Measurements from ENCODE around the gene SPATS2.

Gene SPATS2

GRCh38 chr12:49534731-49535278 is 167.5 kb downstream of the SPATS2 start:
- TF ChIP-seq EZH2 (IDR thresholded peaks at IDR 0.05) (no peak), FOXP2 (optimal IDR thresholded peaks at IDR 0.05; ENCODE audit: control extremely low read depth, extremely low read length, insufficient read depth) (no peak), POLR2AphosphoS5 (IDR thresholded peaks at IDR 0.05; ENCODE audit: borderline replicate concordance, low read depth, low read length) (no peak)
- DNase-seq (ENCODE audit: low read depth, low spot score): no peak
- Histone ChIP-seq H3K4me3 (no peak overlapping the region), H3K27ac (no peak overlapping the region), H3K9ac (ENCODE audit: insufficient read length) (no peak overlapping the region), H3K9me3 (ENCODE audit: low read depth, low read length) (no peaks in the 10 kb centered on the region), H3K36me3 (ENCODE audit: insufficient read depth, low read length) (no peaks in the 10 kb centered on the region)

- no peaks in the 10 kb centered on the region for H3K36me3 ChIP-seq (ENCODE audit: insufficient read depth, low read length)
- H3K27ac ChIP-seq: no peak overlapping the region
- H3K4me3 ChIP-seq: no peak overlapping the region
- H3K9me3 ChIP-seq (ENCODE audit: low read depth, low read length): no peaks in the 10 kb centered on the region
- TF ChIP-seq FOXP2 (optimal IDR thresholded peaks at IDR 0.05; ENCODE audit: control extremely low read depth, extremely low read length, insufficient read depth) (no peak), POLR2AphosphoS5 (IDR thresholded peaks at IDR 0.05; ENCODE audit: borderline replicate concordance, low read depth, low read length) (no peak), EZH2 (IDR thresholded peaks at IDR 0.05) (no peak)
- no peak overlapping the region for H3K9ac ChIP-seq (ENCODE audit: insufficient read length)
- DNase-seq (ENCODE audit: low read depth, low spot score): no peak
Observed at GRCh38 chr12:49535921-49536525, 168.8 kb downstream of the SPATS2 start.

DNA sequence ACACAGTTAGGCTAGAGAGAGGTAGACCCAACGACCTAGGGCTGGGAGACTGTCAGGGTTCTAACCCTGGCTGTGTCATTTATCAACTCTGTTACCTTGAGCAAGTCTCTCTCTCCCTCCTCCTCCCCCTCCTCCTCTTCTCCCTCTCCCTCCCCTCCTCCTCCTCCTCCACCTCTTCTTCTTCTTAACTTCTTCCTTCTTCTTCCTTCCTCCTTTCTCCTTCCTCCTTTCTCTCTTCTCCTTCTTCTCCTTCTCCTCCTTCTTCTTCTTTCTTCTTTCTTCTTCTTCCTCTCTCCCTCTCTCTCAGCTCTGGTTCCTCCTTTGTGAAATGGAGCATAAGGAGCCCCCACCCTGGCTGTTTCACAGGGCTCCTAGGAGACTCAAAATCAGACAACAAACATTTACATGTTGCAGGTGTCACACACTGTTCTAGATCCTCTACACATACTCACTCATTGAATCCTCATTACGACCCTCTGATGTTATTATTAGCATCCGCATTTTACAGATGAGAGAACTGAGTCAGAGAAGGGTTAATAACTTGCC is 169.3 kb downstream of the SPATS2 start:
- H3K9ac ChIP-seq (ENCODE audit: insufficient read length): no peak overlapping the region
- no peak overlapping the region for H3K27ac ChIP-seq
- H3K36me3 ChIP-seq (ENCODE audit: insufficient read depth, low read length): no peaks in the 10 kb centered on the region
- TF ChIP-seq FOXP2 (optimal IDR thresholded peaks at IDR 0.05; ENCODE audit: control extremely low read depth, extremely low read length, insufficient read depth): no peak
- TF ChIP-seq POLR2AphosphoS5 (IDR thresholded peaks at IDR 0.05; ENCODE audit: borderline replicate concordance, low read depth, low read length): no peak
- no peak for TF ChIP-seq EZH2 (IDR thresholded peaks at IDR 0.05)
- no peak for DNase-seq (ENCODE audit: low read depth, low spot score)
- H3K9me3 ChIP-seq (ENCODE audit: low read depth, low read length): no peaks in the 10 kb centered on the region
- H3K4me3 ChIP-seq: no peak overlapping the region

DNA sequence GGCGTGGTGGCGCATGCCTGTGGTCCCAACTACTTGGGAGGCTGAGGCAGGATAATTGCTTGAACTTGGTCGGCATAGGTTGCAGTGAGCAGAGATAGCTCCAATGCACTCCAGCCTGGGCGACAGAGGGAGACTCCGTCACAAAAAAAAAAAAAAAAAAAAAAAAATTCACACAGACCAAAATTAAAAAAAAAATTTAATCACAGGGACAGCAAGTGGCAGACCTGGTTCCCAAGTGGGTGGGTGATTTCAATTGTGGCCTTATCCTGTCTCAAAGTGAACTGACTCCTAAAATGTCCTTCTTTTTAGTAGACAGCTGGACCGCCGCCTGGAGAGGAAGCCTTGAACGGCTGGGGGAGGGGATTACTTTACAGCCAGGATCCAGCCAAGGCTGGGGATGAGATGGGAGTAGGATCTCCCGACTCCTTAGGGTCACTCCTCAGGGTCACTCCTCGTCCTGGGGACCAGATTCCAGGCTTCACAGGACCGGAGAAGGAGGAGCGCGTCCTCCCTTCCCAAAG is 170.0 kb downstream of the SPATS2 start:
- Histone ChIP-seq H3K9me3 (ENCODE audit: low read depth, low read length) (no peaks in the 10 kb centered on the region), H3K36me3 (ENCODE audit: insufficient read depth, low read length) (no peaks in the 10 kb centered on the region), H3K27ac (no peak overlapping the region), H3K9ac (ENCODE audit: insufficient read length) (no peak overlapping the region), H3K4me3 (peak overlapping the region; percentile 92)
- no peak for DNase-seq (ENCODE audit: low read depth, low spot score)
- no peak for TF ChIP-seq POLR2AphosphoS5 (IDR thresholded peaks at IDR 0.05; ENCODE audit: borderline replicate concordance, low read depth, low read length)
- no peak for TF ChIP-seq FOXP2 (optimal IDR thresholded peaks at IDR 0.05; ENCODE audit: control extremely low read depth, extremely low read length, insufficient read depth)
- no peak for TF ChIP-seq EZH2 (IDR thresholded peaks at IDR 0.05)

DNA sequence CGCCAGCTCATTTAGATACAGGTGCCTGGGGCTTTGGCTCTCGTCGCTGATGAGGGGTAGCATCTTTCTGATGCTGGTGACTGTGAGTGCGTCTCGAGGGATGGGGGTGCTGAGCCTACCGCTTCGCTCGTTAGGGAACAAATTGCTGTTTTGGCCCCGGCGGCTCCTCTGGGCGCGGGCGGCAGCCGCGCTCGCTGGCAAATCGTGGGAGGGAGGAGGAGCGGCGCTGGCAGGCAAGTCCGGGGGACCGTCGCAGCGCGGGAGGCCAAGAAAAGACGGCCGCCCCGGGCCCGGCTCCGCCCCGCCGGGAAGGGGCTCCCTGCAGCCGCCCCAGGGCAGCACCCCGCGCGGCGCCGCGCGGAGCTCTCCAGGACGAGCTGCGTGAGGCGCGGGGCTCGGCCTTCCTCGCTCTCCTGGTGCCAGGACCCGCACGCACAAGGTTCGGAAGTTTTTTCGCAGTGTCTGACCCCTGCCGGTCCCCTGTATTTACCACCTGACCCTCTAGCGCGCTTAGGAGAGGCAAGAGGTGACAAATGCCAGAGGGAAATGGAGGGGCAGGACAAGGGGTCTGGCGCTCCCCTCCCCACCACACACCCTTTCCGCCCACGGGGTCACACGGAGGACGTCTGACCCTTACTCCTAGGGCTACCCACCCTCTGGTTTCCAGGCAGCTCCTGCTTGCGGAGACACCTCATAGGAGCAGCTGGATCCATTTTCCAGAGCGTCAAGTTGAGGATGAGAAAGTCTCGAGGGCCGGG is 170.7 kb downstream of the SPATS2 start:
- no peaks in the 10 kb centered on the region for H3K36me3 ChIP-seq (ENCODE audit: insufficient read depth, low read length)
- TF ChIP-seq FOXP2 (optimal IDR thresholded peaks at IDR 0.05; ENCODE audit: control extremely low read depth, extremely low read length, insufficient read depth) (no peak), EZH2 (IDR thresholded peaks at IDR 0.05) (no peak), POLR2AphosphoS5 (IDR thresholded peaks at IDR 0.05; ENCODE audit: borderline replicate concordance, low read depth, low read length) (no peak)
- H3K27ac ChIP-seq: no peak overlapping the region
- DNase-seq (ENCODE audit: low read depth, low spot score): no peak
- H3K9me3 ChIP-seq (ENCODE audit: low read depth, low read length): no peaks in the 10 kb centered on the region
- H3K9ac ChIP-seq (ENCODE audit: insufficient read length): peak overlapping the region; percentile 37
- H3K4me3 ChIP-seq: peak overlapping the region; percentile 92

- H3K9ac ChIP-seq (ENCODE audit: insufficient read length): peak within 1 kb of the TSS; percentile 37
Observed at GRCh38 chr12:49538510-49539403, 171.5 kb downstream of the SPATS2 start, which contains the start of gene KCNH3. KCNH3 (plus strand) TSS chr12:49539030; CDS start chr12:49539417, 387 bp downstream.

DNA sequence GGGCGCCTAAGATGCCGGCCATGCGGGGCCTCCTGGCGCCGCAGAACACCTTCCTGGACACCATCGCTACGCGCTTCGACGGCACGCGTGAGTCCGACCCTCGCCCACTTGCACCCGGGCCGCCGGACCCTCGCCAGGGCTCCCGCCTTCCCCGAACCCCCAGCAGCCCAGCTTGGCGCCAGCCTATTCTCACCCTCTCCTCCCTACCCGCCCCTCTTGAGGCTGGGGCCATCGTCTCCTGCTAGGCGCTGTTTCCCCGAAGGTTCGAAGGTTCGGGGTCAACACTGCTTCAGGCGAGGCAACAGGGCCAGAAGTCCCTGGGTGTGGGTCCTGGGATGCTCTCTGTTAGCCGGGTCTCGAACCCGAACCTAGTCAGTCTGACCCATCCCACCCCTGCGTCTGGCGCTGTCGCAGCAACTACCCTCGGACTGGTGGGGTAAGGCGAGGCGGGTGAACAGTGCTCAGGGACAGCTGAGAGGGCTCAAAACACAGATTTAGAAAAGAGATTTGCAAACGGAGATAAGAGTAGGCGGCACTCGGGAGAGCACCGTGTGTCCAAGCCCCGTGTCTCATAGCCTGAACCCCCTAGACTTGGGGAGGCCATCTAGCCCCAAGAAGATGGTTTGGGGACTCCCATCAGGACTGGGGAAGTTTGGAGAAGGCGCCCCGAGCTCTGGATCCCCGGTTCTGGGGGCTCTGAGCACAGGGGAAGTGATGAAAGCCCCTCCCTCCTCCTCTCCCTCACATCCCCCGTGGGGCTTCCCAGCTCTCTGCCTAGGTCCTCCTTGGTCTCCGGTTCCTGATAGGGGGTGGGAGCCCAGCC is 172.4 kb downstream of the SPATS2 start:
- peak overlapping the region; percentile 70 for H3K4me3 ChIP-seq

More at GRCh38 chr12:49538510-49539403, 171.5 kb downstream of the SPATS2 start, which contains the start of gene KCNH3:
- peak within 1 kb of the TSS; percentile 92 for H3K4me3 ChIP-seq
- DNase-seq (ENCODE audit: low read depth, low spot score): no peak
- H3K9me3 ChIP-seq (ENCODE audit: low read depth, low read length): no peaks in the 10 kb centered on the region
- no peak for TF ChIP-seq FOXP2 (optimal IDR thresholded peaks at IDR 0.05; ENCODE audit: control extremely low read depth, extremely low read length, insufficient read depth)
- no peak for TF ChIP-seq EZH2 (IDR thresholded peaks at IDR 0.05)
- TF ChIP-seq POLR2AphosphoS5 (IDR thresholded peaks at IDR 0.05; ENCODE audit: borderline replicate concordance, low read depth, low read length): no peak
- H3K36me3 ChIP-seq (ENCODE audit: insufficient read depth, low read length): no peaks in the 10 kb centered on the region
- no peak within 1 kb of the TSS for H3K27ac ChIP-seq

More for the DNA sequence above, 172.4 kb downstream of the SPATS2 start:
- Histone ChIP-seq H3K36me3 (ENCODE audit: insufficient read depth, low read length) (no peaks in the 10 kb centered on the region), H3K27ac (no peak overlapping the region), H3K9ac (ENCODE audit: insufficient read length) (no peak overlapping the region), H3K9me3 (ENCODE audit: low read depth, low read length) (no peaks in the 10 kb centered on the region)
- TF ChIP-seq FOXP2 (optimal IDR thresholded peaks at IDR 0.05; ENCODE audit: control extremely low read depth, extremely low read length, insufficient read depth) (no peak), POLR2AphosphoS5 (IDR thresholded peaks at IDR 0.05; ENCODE audit: borderline replicate concordance, low read depth, low read length) (no peak), EZH2 (IDR thresholded peaks at IDR 0.05) (no peak)
- no peak for DNase-seq (ENCODE audit: low read depth, low spot score)

Data from SK-N-MC (cell line).